IMR-90 (cell line): ENCODE data around the gene MALAT1. TPM values are rescaled to one million over a fixed set of nuclear protein-coding genes. Genes with fewer than 3 reads are reported as not detected.

Source experiments
- ATAC-seq: fragments of 200-7000 bp; cut with Tn5 transposase; 2 replicates; pipeline ENCODE4 v1.9.1; 2020; ENCODE audit warnings: low read depth, mild to moderate bottlenecking, moderate library complexity
- BruUV-seq: library from RNA; stranded (reverse); fragments of 400-500 nt; replicated peaks from 2 replicates; lab custom pipeline; 2021; lab: Mats Ljungman, UMichigan
- CTCF ChIA-PET: fragments of 300-600 bp; formaldehyde crosslinking; extraction: SDS; loops from one replicate; lab custom pipeline; 2021; ENCODE audit warnings: antibody characterized with exemption; lab: Yijun Ruan, JAX
- POLR2A ChIA-PET: fragments of 300-600 bp; sonication (Branson Sonifier 250); formaldehyde crosslinking; loops from one replicate; lab custom pipeline; 2022; ENCODE audit warnings: antibody characterized with exemption; ENCODE audit not compliant: unreplicated experiment; lab: Charles Lee
- DNase-seq: peaks from one replicate; pipeline ENCODE4 v3.0.0; 2013
- H2AFZ ChIP-seq: replicated peaks from 2 replicates; pipeline ENCODE3; 2013; ENCODE audit warnings: low read length, mild to moderate bottlenecking; ENCODE audit not compliant: poor library complexity
- H2AK5ac ChIP-seq: 2 replicates; pipeline ENCODE4 v1.6.1; 2013; ENCODE audit warnings: low read depth, low read length, inconsistent platforms
- H2AK9ac ChIP-seq: replicated peaks from 2 replicates; pipeline ENCODE3; 2013; ENCODE audit warnings: mild to moderate bottlenecking, low read depth, low read length, moderate library complexity; ENCODE audit not compliant: poor library complexity
- H2BK120ac ChIP-seq: 2 replicates; pipeline ENCODE4 v1.6.1; 2013; ENCODE audit warnings: low read depth, low read length, inconsistent platforms
- H2BK15ac ChIP-seq: 3 replicates; pipeline ENCODE4 v1.6.1; 2013; ENCODE audit warnings: low read depth, low read length, inconsistent platforms
- H2BK20ac ChIP-seq: 2 replicates; pipeline ENCODE4 v1.6.1; 2013; ENCODE audit warnings: low read depth, mild to moderate bottlenecking, inconsistent platforms, low read length, moderate library complexity
- H2BK5ac ChIP-seq: 2 replicates; pipeline ENCODE4 v1.6.1; 2013; ENCODE audit warnings: mild to moderate bottlenecking, low read depth, low read length, inconsistent platforms; ENCODE audit not compliant: poor library complexity, severe bottlenecking
- H3K14ac ChIP-seq: replicated peaks from 2 replicates; pipeline ENCODE4 v1.6.1; 2013; ENCODE audit warnings: low read depth, low read length, inconsistent platforms
- H3K18ac ChIP-seq: 2 replicates; pipeline ENCODE4 v1.6.1; 2013; ENCODE audit warnings: low read depth, low read length, control low read depth
- H3K23ac ChIP-seq: 2 replicates; pipeline ENCODE4 v1.6.1; 2013; ENCODE audit warnings: low read depth, low read length, inconsistent platforms
- H3K27ac ChIP-seq: 2 replicates; pipeline ENCODE4 v1.5.1; 2013; ENCODE audit warnings: mild to moderate bottlenecking, control low read depth, low read length; ENCODE audit not compliant: insufficient read depth
- H3K27me3 ChIP-seq: 2 replicates; pipeline ENCODE4 v1.6.1; 2013; ENCODE audit warnings: low read length; ENCODE audit not compliant: control insufficient read depth, insufficient read depth
- H3K36me3 ChIP-seq: 2 replicates; pipeline ENCODE4 v1.6.1; 2013; ENCODE audit warnings: low read length, mixed read lengths; ENCODE audit not compliant: control insufficient read depth, insufficient read depth
- H3K4ac ChIP-seq: 2 replicates; pipeline ENCODE4 v1.6.1; 2013; ENCODE audit warnings: low read depth, low read length, inconsistent platforms
- H3K4me1 ChIP-seq: 2 replicates; pipeline ENCODE4 v1.6.1; 2013; ENCODE audit warnings: low read length, mixed read lengths; ENCODE audit not compliant: control insufficient read depth, insufficient read depth
- H3K4me2 ChIP-seq: 2 replicates; pipeline ENCODE4 v1.6.1; 2013; ENCODE audit warnings: low read depth, mild to moderate bottlenecking, control low read depth, low read length, moderate library complexity
- H3K4me3 ChIP-seq: 2 replicates; pipeline ENCODE4 v1.5.1; 2013; ENCODE audit warnings: low read depth, mild to moderate bottlenecking, control low read depth, low read length, moderate library complexity; ENCODE audit not compliant: insufficient read depth
- H3K56ac ChIP-seq: 2 replicates; pipeline ENCODE4 v1.6.1; 2013; ENCODE audit warnings: low read length, inconsistent platforms; ENCODE audit not compliant: insufficient read depth; ENCODE audit errors: extremely low read depth
- H3K79me1 ChIP-seq, 2 experiments: 2 replicates each; pipeline ENCODE4 v1.6.1; 2013; ENCODE audit warnings: low read length in 2 of 2, inconsistent platforms in 1 of 2, low read depth in 1 of 2
- H3K9ac ChIP-seq: 2 replicates; pipeline ENCODE4 v1.6.1; 2013; ENCODE audit warnings: low read depth, low read length, control low read depth
- H3K9me1 ChIP-seq: 2 replicates; pipeline ENCODE4 v1.6.1; 2013; ENCODE audit warnings: low read length, inconsistent platforms; ENCODE audit not compliant: insufficient read depth
- H3K9me3 ChIP-seq: 2 replicates; pipeline ENCODE4 v1.6.1; 2013; ENCODE audit warnings: low read length; ENCODE audit not compliant: control insufficient read depth, insufficient read depth
- H4K20me1 ChIP-seq: 2 replicates; pipeline ENCODE4 v1.6.1; 2013; ENCODE audit warnings: low read length, inconsistent platforms; ENCODE audit not compliant: insufficient read depth
- H4K5ac ChIP-seq: 2 replicates; pipeline ENCODE4 v1.6.1; 2013; ENCODE audit warnings: mild to moderate bottlenecking, low read depth, low read length, control low read depth
- H4K8ac ChIP-seq, 2 experiments: 2 replicates each; pipeline ENCODE4 v1.6.1; 2013; ENCODE audit warnings: low read depth in 2 of 2, low read length in 2 of 2, control low read depth in 1 of 2, inconsistent platforms in 1 of 2
- H4K91ac ChIP-seq: 2 replicates; pipeline ENCODE4 v1.6.1; 2013; ENCODE audit warnings: low read depth, low read length, inconsistent platforms; ENCODE audit not compliant: insufficient read depth
- MAFK ChIP-seq: IDR thresholded peaks from 2 replicates; pipeline ENCODE4 v1.6.1; 2012; ENCODE audit warnings: low read depth, low read length, improper control_type of control experiment
- WGBS, 2 experiments: methylation state at CpG; one replicate each; pipeline versions ENCODE4 v1.1.5 to v1.1.7; 2013; ENCODE audit warnings: missing lambda C conversion rate in 2 of 2; ENCODE audit not compliant: insufficient read length in 1 of 2; ENCODE audit errors: extremely low coverage in 2 of 2; 5-methylcytosine and 5-hydroxymethylcytosine counted together
- dilution Hi-C: fragments of 300-500 bp; cut with HindIII; formaldehyde crosslinking; loops from one replicate; pipeline ENCODE4 v1.14.3; 2018; ENCODE audit warnings: low sequenced_read_pairs; ENCODE audit not compliant: unreplicated experiment
- in situ Hi-C: fragments of 300-500 bp; cut with MboI; formaldehyde crosslinking; loops from 3 replicates; pipeline ENCODE4 v1.14.3; 2019; ENCODE audit warnings: low sequenced_read_pairs, inconsistent platforms, mixed read lengths
- intact Hi-C: fragments of 100-400 bp; cut with micrococcal nuclease; formaldehyde crosslinking; loops from 2 replicates; pipeline ENCODE4 v1.10.0; 2022
- polyA plus RNA-seq, 3 experiments: library from polyadenylated mRNA; depleted of rRNA; stranded (reverse); fragments of >200 nt; gene quantifications; 2 replicates each; pipeline ENCODE4 v1.2.3, GENCODE V29; 2012; ENCODE audit warnings: low replicate concordance in 1 of 3
- total RNA-seq: library from RNA; depleted of rRNA; stranded (reverse); fragments of >200 nt; gene quantifications from 2 replicates; pipeline ENCODE4 v1.2.3, GENCODE V29; 2012

The MALAT1 gene
- total and polyA plus RNA-seq, 2 of the 4 experiments (the other 2 are of a cell fraction) = 636 to 3,569 TPM

DNA sequence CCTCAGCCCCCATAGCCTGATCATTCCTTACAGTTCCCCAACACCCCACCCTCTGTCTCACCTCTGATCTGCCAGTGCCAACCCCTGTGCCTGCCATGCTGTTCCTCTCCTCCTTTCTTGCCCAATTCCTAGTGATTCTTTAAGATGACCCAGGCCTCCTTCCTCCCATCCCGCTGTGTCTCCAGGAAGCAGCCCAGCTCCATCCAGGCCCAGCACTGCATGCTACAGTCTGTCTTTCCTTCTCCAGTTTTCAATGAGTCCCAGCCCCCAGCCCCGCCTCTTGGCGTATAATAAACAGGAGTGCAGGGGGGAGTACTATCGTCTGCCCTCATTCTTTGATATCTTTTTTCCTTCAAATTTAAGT is 47.0 kb downstream of the MALAT1 start:
- in situ Hi-C loops (no loop called here), intact Hi-C loops (no loop called here), dilution Hi-C loops (no loop called here)
- Histone ChIP-seq H2AK5ac (no peak overlapping the region), H2BK120ac (no peak overlapping the region), H3K27me3 (no peaks in the 10 kb centered on the region), H2BK15ac (no peak overlapping the region), H4K20me1 (peaks cover 4% of the 10 kb centered on the region; the same call in 1 of the 2 replicates), H3K4me3 (no peak overlapping the region), H3K9ac (no peak overlapping the region), H2BK20ac (no peak overlapping the region), H3K18ac (no peak overlapping the region), H2AFZ (no peak overlapping the region), H3K14ac (no peak overlapping the region), H4K5ac (no peak overlapping the region), H3K23ac (no peak overlapping the region), H3K27ac (no peak overlapping the region), H3K9me1 (no peaks in the 10 kb centered on the region; the same call in 1 of the 2 replicates), H3K4me1 (peaks cover 5% of the 10 kb centered on the region; the same call in 1 of the 2 replicates), H4K91ac (no peak overlapping the region), H3K4me2 (no peak overlapping the region), H2BK5ac (no peak overlapping the region), H3K56ac (no peak overlapping the region), H3K79me1 (peaks cover 0 to 3% of the 10 kb centered on the region in 2 experiments; a peak in 2 of 4 replicates), H4K8ac (no peak overlapping the region), H2AK9ac (no peak overlapping the region), H3K36me3 (peaks cover 38% of the 10 kb centered on the region), H3K4ac (no peak overlapping the region), H3K9me3 (no peaks in the 10 kb centered on the region)
- WGBS, 2 experiments = no CpG with 5 or more reads among the region's 4 CpGs
- ATAC-seq = no peak
- POLR2A ChIA-PET = no interaction called here
- no TSS peak for BruUV-seq
- DNase-seq = no peak
- TF ChIP-seq MAFK = no peak
- CTCF ChIA-PET = no interaction called here
